IPS-18a (cell line): ENCODE measurements around the gene ODF2L.

ENCODE experiments used
- H3K27ac ChIP-seq: one replicate; pipeline ENCODE4 v1.5.1; 2013; ENCODE audit warnings: low read length
- H3K27me3 ChIP-seq: one replicate; pipeline ENCODE4 v1.6.1; 2013; ENCODE audit warnings: mild to moderate bottlenecking, low read length; ENCODE audit not compliant: control insufficient read depth, insufficient read depth
- H3K36me3 ChIP-seq: one replicate; pipeline ENCODE4 v1.6.1; 2013; ENCODE audit warnings: low read depth, low read length; ENCODE audit not compliant: control insufficient read depth
- H3K4me1 ChIP-seq: one replicate; pipeline ENCODE4 v1.6.1; 2013; ENCODE audit warnings: low read depth, low read length; ENCODE audit not compliant: control insufficient read depth
- H3K4me3 ChIP-seq: one replicate; pipeline ENCODE4 v1.5.1; 2013; ENCODE audit warnings: low read length
- H3K9ac ChIP-seq: one replicate; pipeline ENCODE4 v1.6.1; 2013; ENCODE audit warnings: mild to moderate bottlenecking, low read length, moderate library complexity
- H3K9me3 ChIP-seq: one replicate; pipeline ENCODE4 v1.6.1; 2013; ENCODE audit warnings: low read depth, low read length; ENCODE audit not compliant: control insufficient read depth

Gene ODF2L

DNA sequence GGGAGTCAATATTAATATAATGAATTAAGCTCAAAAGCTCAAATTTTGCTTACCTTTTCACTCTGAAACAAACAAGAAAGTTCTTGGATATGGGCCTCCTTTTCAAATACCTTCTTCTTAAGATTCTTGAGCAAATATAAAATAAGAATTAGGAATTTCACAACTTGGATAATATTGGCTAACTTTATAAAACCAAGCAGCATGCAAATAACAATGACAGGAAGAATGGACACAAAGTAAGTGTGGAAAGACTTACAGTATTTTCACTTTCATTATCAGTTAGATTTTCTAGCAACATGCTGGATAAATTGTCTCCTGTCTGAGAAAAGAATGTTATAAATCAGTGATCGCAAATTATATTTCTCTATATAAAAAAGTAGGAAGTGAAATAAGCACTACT is 13.2 kb downstream of the ODF2L start:
- Histone ChIP-seq H3K9ac (no peak overlapping the region), H3K27ac (no peak overlapping the region), H3K27me3 (no peaks in the 10 kb centered on the region), H3K36me3 (no peaks in the 10 kb centered on the region), H3K4me1 (no peaks in the 10 kb centered on the region), H3K4me3 (no peak overlapping the region), H3K9me3 (peaks cover under 1% of the 10 kb centered on the region)

DNA sequence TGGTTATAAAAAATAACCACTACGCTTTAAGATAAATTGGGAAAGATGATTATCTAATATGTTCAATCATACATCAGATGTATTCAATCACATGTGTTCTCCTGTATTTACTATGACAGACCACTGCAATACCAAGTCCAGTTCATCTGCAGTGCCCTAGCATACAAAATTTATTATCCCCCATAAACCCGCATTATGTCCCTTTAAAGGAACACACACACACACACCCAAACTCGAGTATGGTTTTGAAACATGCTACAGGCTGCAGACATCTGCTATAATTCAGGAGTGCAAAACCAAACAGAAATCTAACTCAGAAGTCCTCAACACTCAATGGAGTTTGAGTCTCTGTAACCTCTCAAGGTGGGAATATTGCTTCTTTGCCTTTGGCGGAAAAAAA is 14.9 kb downstream of the ODF2L start:
- no peak overlapping the region for H3K27ac ChIP-seq
- H3K9ac ChIP-seq: no peak overlapping the region
- H3K4me3 ChIP-seq: no peak overlapping the region
- no peaks in the 10 kb centered on the region for H3K27me3 ChIP-seq
- no peaks in the 10 kb centered on the region for H3K4me1 ChIP-seq
- H3K36me3 ChIP-seq: no peaks in the 10 kb centered on the region
- H3K9me3 ChIP-seq: peaks cover 6% of the 10 kb centered on the region

DNA sequence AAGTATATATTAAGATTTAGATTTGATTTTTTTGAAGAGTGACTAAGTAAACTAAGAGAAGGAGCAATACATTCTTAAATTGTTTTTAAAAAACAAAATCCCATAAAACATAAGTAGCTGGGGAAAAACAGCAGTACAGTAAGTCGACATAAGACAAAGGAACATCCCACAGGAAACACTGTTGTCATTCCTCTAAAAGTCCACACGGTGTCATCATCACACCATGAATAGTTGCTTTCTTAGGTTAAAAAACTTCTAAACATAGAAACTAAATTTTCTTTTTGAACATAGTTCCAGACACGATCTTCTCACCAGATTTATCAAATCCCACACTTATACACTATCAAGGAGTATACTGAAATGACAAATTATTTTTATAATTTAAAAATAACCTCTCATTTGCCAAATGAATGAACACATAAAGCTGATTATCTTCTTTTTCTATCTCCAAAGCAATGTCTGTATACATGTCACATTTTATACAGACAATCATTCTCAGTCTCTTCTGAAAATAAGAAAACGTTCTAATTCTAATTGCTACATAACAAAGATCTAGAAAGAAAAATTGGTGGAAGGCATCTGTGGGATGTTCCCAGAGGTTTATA is 15.8 kb downstream of the ODF2L start:
- H3K27me3 ChIP-seq: no peaks in the 10 kb centered on the region
- no peak overlapping the region for H3K4me3 ChIP-seq
- H3K9ac ChIP-seq: no peak overlapping the region
- peaks cover 6% of the 10 kb centered on the region for H3K9me3 ChIP-seq
- no peaks in the 10 kb centered on the region for H3K36me3 ChIP-seq
- H3K4me1 ChIP-seq: no peaks in the 10 kb centered on the region
- no peak overlapping the region for H3K27ac ChIP-seq

DNA sequence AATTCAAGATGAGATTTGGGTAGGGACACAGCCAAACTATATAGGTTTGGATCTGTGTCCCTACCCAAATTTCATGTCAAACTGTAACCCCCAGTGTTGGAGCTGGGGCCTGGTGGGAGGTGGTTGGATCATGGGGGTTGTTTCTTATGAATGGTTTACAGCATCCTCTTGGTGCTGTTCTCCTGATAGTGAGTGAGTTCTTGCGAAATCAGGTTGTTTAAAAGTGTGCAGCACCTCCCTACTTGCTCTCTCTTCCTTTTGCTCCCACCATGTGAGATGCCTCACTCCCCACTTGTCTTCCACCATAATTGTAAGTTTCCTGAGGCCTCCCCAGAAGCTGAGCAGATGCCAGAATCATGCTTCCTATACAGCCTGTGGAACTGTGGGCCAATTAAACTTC is 17.3 kb downstream of the ODF2L start:
- no peaks in the 10 kb centered on the region for H3K27me3 ChIP-seq
- peaks cover 6% of the 10 kb centered on the region for H3K9me3 ChIP-seq
- no peak overlapping the region for H3K27ac ChIP-seq
- H3K4me1 ChIP-seq: no peaks in the 10 kb centered on the region
- no peak overlapping the region for H3K9ac ChIP-seq
- no peak overlapping the region for H3K4me3 ChIP-seq
- H3K36me3 ChIP-seq: peaks cover 4% of the 10 kb centered on the region

DNA sequence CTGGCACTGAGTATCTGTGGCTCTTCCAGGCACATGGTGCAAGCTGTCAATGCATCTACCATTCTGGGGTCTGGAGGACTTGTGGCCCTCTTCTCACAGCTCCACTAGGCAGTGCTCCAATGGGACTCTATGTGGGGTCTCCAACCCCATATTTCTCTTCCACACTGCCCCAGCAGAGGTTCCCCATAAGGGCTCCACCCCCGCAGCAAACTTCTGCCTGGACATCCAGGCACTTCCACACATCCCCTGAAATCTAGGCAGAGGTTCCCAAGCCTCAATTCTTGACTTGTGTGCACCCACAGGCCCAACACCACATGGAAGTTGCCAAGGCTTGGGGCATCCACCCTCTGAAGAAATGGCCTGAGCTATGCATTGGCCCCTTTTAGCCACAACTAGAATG is 18.8 kb downstream of the ODF2L start:
- H3K9me3 ChIP-seq: peaks cover 6% of the 10 kb centered on the region
- H3K27ac ChIP-seq: no peak overlapping the region
- H3K36me3 ChIP-seq: peaks cover 4% of the 10 kb centered on the region
- no peak overlapping the region for H3K9ac ChIP-seq
- no peaks in the 10 kb centered on the region for H3K27me3 ChIP-seq
- no peaks in the 10 kb centered on the region for H3K4me1 ChIP-seq
- no peak overlapping the region for H3K4me3 ChIP-seq

DNA sequence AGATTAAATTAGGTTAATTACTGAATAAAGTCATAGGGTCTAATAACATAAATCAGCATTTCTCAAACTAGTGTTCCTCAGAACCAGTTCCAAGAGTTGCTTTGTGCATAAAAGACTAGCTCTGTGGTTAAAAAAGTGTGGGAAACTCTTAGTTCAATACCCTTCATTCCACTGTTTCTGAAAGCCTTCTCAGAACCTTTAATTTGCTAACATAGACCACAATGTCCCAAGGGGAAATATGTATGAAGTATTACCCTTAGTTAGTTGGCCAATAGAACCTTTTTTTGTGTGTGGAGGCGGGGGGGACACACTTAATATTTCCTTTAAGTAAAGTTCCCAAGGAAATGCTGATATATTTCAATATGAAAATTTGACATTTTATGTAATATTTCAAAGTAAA is 20.4 kb downstream of the ODF2L start:
- Histone ChIP-seq H3K9ac (no peak overlapping the region), H3K36me3 (peaks cover 4% of the 10 kb centered on the region), H3K4me1 (no peaks in the 10 kb centered on the region), H3K27ac (no peak overlapping the region), H3K27me3 (no peaks in the 10 kb centered on the region), H3K4me3 (no peak overlapping the region), H3K9me3 (peaks cover 6% of the 10 kb centered on the region)

DNA sequence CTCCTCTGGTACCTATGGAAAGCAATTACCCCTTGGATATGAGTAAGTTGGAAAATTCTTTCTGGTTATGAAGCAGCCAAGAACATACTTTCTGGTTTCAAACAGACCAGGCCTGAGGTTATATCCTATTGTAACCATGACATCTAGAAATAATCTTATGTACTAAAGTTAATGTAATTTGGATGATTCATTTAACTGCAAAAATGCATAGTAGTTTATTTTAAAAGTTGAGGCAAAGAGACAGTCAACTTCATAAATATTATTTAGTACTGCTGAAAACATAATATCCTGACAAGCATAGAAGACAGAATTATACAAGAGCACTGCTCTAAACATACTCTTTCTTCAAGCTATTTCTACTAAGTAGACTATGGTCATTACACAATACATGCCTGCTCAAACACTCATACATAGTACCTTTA is 25.5 kb downstream of the ODF2L start:
- no peaks in the 10 kb centered on the region for H3K27me3 ChIP-seq
- H3K4me3 ChIP-seq: no peak overlapping the region
- no peak overlapping the region for H3K9ac ChIP-seq
- no peaks in the 10 kb centered on the region for H3K4me1 ChIP-seq
- H3K9me3 ChIP-seq: no peaks in the 10 kb centered on the region
- peaks cover 7% of the 10 kb centered on the region for H3K36me3 ChIP-seq
- H3K27ac ChIP-seq: no peak overlapping the region

DNA sequence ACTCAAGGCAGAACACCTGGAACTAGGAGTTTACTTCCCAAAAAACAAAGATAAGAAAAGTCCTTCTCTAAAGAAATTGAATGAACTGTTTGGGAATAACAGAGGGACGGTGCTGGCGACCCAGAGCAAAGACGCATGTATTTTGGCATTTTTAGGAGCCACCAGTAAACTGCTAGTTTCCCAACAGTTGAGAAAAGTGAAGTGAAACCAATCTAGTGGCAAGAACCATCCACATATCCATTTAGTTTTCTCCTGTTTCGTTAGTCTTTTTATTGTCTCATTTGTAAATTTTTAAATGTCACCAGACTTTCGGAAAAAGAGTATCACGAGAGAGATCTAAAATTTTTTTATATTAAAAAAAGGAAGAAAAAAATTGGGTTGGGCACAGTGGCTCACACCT is 30.2 kb downstream of the ODF2L start:
- Histone ChIP-seq H3K36me3 (peaks cover 3% of the 10 kb centered on the region), H3K27me3 (no peaks in the 10 kb centered on the region), H3K4me3 (no peak overlapping the region), H3K9me3 (no peaks in the 10 kb centered on the region), H3K4me1 (no peaks in the 10 kb centered on the region), H3K9ac (no peak overlapping the region), H3K27ac (no peak overlapping the region)

DNA sequence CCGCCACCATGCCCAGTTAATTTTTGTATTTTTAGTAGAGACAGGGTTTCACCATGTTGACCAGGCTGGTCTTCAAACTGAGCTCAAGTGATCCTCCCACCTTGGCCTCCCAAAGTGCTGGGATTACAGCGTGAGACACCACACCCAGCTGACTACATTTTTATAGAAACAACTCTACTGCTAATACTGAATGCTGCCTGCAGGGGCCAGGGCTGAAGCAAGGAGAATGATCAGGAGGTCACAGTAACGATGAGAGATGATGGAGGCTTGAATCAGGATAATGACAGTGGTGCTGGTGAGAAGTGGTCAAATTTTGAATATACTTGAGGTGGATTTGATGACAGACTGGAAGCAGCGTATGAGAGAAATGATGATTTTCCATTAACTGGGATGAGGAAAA is 33.3 kb downstream of the ODF2L start:
- no peak overlapping the region for H3K27ac ChIP-seq
- no peak overlapping the region for H3K4me3 ChIP-seq
- H3K36me3 ChIP-seq: peaks cover 2% of the 10 kb centered on the region
- H3K27me3 ChIP-seq: no peaks in the 10 kb centered on the region
- H3K4me1 ChIP-seq: no peaks in the 10 kb centered on the region
- no peaks in the 10 kb centered on the region for H3K9me3 ChIP-seq
- H3K9ac ChIP-seq: no peak overlapping the region

DNA sequence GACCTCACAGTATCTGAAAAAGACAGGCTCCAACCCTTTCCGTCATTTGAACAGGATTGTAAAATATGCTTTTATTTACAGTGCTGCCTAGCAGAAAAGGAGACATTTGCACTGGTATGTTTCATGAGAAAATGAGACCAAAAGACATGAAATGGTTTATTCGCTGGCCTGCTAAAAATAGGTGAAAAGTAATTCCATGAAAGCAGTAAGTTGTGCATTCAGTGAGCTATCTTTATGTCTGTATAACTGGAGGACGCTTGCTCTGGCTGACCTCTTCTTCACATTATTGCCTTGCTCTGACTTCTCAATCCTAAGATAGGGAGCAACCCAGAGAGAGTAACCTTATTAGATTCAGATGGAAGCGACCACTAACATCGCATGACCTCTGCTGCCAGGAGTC is 38.3 kb downstream of the ODF2L start:
- Histone ChIP-seq H3K9me3 (no peaks in the 10 kb centered on the region), H3K27me3 (no peaks in the 10 kb centered on the region), H3K27ac (no peak overlapping the region), H3K9ac (no peak overlapping the region), H3K4me1 (no peaks in the 10 kb centered on the region), H3K4me3 (no peak overlapping the region), H3K36me3 (peaks cover 14% of the 10 kb centered on the region)

DNA sequence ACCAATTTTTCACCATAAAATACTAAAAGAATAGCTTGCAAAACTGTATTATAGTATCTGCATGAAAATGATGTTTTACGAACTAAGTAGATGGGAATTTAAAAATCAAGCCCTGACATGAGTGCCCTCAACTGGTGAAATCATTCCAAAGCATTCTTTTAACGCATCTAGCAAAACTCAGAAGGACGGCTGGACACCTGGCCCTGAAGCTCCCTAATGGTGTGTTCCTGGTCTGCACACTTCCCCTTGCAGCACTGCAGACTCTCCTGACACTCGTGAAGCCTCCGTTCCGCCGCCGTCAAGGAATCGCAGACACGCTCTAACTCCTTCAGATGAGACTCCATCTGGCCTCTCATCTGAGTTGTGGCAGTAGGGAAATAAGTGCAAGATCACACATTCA is 39.9 kb downstream of the ODF2L start:
- no peak overlapping the region for H3K4me3 ChIP-seq
- H3K9ac ChIP-seq: no peak overlapping the region
- peaks cover 14% of the 10 kb centered on the region for H3K36me3 ChIP-seq
- no peaks in the 10 kb centered on the region for H3K9me3 ChIP-seq
- H3K27ac ChIP-seq: no peak overlapping the region
- H3K27me3 ChIP-seq: no peaks in the 10 kb centered on the region
- H3K4me1 ChIP-seq: no peaks in the 10 kb centered on the region

DNA sequence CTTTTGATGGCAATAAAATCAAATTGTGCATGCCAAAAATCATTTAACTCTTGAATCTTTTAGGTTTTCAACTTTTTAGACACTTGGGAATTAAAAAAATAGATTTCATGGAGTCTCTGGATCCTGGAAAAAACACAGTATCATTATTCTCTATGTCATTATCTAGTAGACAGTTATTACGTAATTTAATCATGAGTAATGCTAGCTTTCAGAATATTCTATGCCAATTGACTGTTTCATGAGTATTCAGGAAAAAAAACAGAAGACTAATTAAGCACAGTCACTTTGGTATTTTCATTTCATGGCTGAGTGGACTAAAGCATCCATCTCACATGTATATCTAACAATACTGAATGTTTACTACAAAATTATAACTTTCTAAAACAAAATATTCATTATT is 44.0 kb downstream of the ODF2L start:
- Histone ChIP-seq H3K4me1 (no peaks in the 10 kb centered on the region), H3K36me3 (peaks cover 11% of the 10 kb centered on the region), H3K27me3 (no peaks in the 10 kb centered on the region), H3K27ac (no peak overlapping the region), H3K4me3 (no peak overlapping the region), H3K9me3 (no peaks in the 10 kb centered on the region), H3K9ac (no peak overlapping the region)
